ENCODE measurements around the gene SLC39A3. TPM values are rescaled to one million over a fixed set of nuclear protein-coding genes. Genes with fewer than 3 reads are reported as not detected.

Gene SLC39A3
- total RNA-seq, 1 donor from 2014 or later = 24.9 TPM

GRCh38 chr19:2770055-2771013, 30.5 kb upstream of the SLC39A3 start:
- FAIRE-seq = no peak
- DNase-seq (ENCODE audit: low spot score in 2 of 2) = no peak

- no peak for DNase-seq (ENCODE audit: low spot score in 2 of 2)
- FAIRE-seq = no peak
Observed at GRCh38 chr19:2769218-2769617, 29.4 kb upstream of the SLC39A3 start.

- no peak for FAIRE-seq
- no peak for DNase-seq (ENCODE audit: low spot score in 2 of 2)
Observed at GRCh38 chr19:2768365-2769132, 28.7 kb upstream of the SLC39A3 start.

GRCh38 chr19:2767688-2768087, 27.9 kb upstream of the SLC39A3 start:
- DNase-seq (ENCODE audit: low spot score in 2 of 2) = no peak
- FAIRE-seq = no peak

- FAIRE-seq (no peak), DNase-seq (ENCODE audit: low spot score in 2 of 2) (no peak)
Observed at GRCh38 chr19:2766594-2767372, 27.0 kb upstream of the SLC39A3 start.

- FAIRE-seq (no peak), DNase-seq (ENCODE audit: low spot score in 2 of 2) (no peak)
Observed at GRCh38 chr19:2765376-2765775, 25.6 kb upstream of the SLC39A3 start.

- no peak for FAIRE-seq
- DNase-seq (ENCODE audit: low spot score in 2 of 2) = no peak
Observed at GRCh38 chr19:2764945-2765344, 25.1 kb upstream of the SLC39A3 start.

- FAIRE-seq = no peak
Observed at GRCh38 chr19:2763687-2764086, 23.9 kb upstream of the SLC39A3 start.

GRCh38 chr19:2762783-2763496, 23.1 kb upstream of the SLC39A3 start:
- FAIRE-seq (no peak), DNase-seq (ENCODE audit: low spot score in 2 of 2) (no peak)

More at GRCh38 chr19:2763687-2764086, 23.9 kb upstream of the SLC39A3 start:
- DNase-seq (ENCODE audit: low spot score in 2 of 2) = no peak

GRCh38 chr19:2761876-2762782, 22.3 kb upstream of the SLC39A3 start:
- no peak for FAIRE-seq

GRCh38 chr19:2761309-2761677, 21.5 kb upstream of the SLC39A3 start:
- no peak for FAIRE-seq
- DNase-seq (ENCODE audit: low spot score in 2 of 2) = no peak

More at GRCh38 chr19:2761876-2762782, 22.3 kb upstream of the SLC39A3 start:
- DNase-seq (ENCODE audit: low spot score in 2 of 2) = no peak

GRCh38 chr19:2759965-2760364, 20.1 kb upstream of the SLC39A3 start:
- DNase-seq (ENCODE audit: low spot score in 2 of 2) (no peak), FAIRE-seq (no peak)

- DNase-seq (ENCODE audit: low spot score in 2 of 2) (no peak), FAIRE-seq (no peak)
Observed at GRCh38 chr19:2759362-2759761, 19.5 kb upstream of the SLC39A3 start.

GRCh38 chr19:2758601-2759313, 18.9 kb upstream of the SLC39A3 start:
- no peak for FAIRE-seq
- DNase-seq (ENCODE audit: low spot score in 2 of 2) = no peak

GRCh38 chr19:2756921-2757881, 17.4 kb upstream of the SLC39A3 start:
- FAIRE-seq (no peak), DNase-seq (ENCODE audit: low spot score in 2 of 2) (no peak)

GRCh38 chr19:2756477-2756876, 16.7 kb upstream of the SLC39A3 start:
- FAIRE-seq (no peak), DNase-seq (ENCODE audit: low spot score in 2 of 2) (no peak)

- DNase-seq (ENCODE audit: low spot score in 2 of 2) (no peak), FAIRE-seq (no peak)
Observed at GRCh38 chr19:2755811-2756210, 16.0 kb upstream of the SLC39A3 start.

- no peak for DNase-seq (ENCODE audit: low spot score in 2 of 2)
- FAIRE-seq = no peak
Observed at GRCh38 chr19:2755448-2755705, 15.6 kb upstream of the SLC39A3 start.
